Measurements from ENCODE around the gene JAK3. TPM values are rescaled to one million over a fixed set of nuclear protein-coding genes. Genes with fewer than 3 reads are reported as not detected.

Gene JAK3
- total RNA-seq, 1 donor, result 7.8 TPM

- TF ChIP-seq CTCF (IDR thresholded peaks at IDR 0.05; ENCODE audit: insufficient read depth, low read depth, low read length), result no peak
- DNase-seq (ENCODE audit: low read depth), result no peak
- H3K4me3 ChIP-seq (ENCODE audit: low read depth, low read length), result no peak overlapping the region
Measured at GRCh38 chr19:17812099-17812498, 35.7 kb downstream of the JAK3 start.

- no peak for DNase-seq (ENCODE audit: low read depth)
- no peak overlapping the region for H3K4me3 ChIP-seq (ENCODE audit: low read depth, low read length)
- no peak for TF ChIP-seq CTCF (IDR thresholded peaks at IDR 0.05; ENCODE audit: insufficient read depth, low read depth, low read length)
Measured at GRCh38 chr19:17811681-17812080, 36.1 kb downstream of the JAK3 start.

GRCh38 chr19:17811103-17811502 lies 36.7 kb downstream of the JAK3 start:
- no peak for TF ChIP-seq CTCF (IDR thresholded peaks at IDR 0.05; ENCODE audit: insufficient read depth, low read depth, low read length)
- DNase-seq (ENCODE audit: low read depth), result no peak

GRCh38 chr19:17807731-17808316 lies 40.0 kb downstream of the JAK3 start:
- H3K4me3 ChIP-seq (ENCODE audit: low read depth, low read length), result no peak overlapping the region
- DNase-seq (ENCODE audit: low read depth), result no peak
- TF ChIP-seq CTCF (IDR thresholded peaks at IDR 0.05; ENCODE audit: insufficient read depth, low read depth, low read length), result no peak

More at GRCh38 chr19:17811103-17811502, 36.7 kb downstream of the JAK3 start:
- H3K4me3 ChIP-seq (ENCODE audit: low read depth, low read length), result no peak overlapping the region

- no peak for TF ChIP-seq CTCF (IDR thresholded peaks at IDR 0.05; ENCODE audit: insufficient read depth, low read depth, low read length)
- no peak for DNase-seq (ENCODE audit: low read depth)
- no peak overlapping the region for H3K4me3 ChIP-seq (ENCODE audit: low read depth, low read length)
Measured at GRCh38 chr19:17806945-17807344, 40.8 kb downstream of the JAK3 start.

- no peak for DNase-seq (ENCODE audit: low read depth)
- no peak for TF ChIP-seq CTCF (IDR thresholded peaks at IDR 0.05; ENCODE audit: insufficient read depth, low read depth, low read length)
- H3K4me3 ChIP-seq (ENCODE audit: low read depth, low read length), result no peak overlapping the region
Measured at GRCh38 chr19:17805427-17805826, 42.4 kb downstream of the JAK3 start.
